Left forelimb (tissue), 1 donor: ENCODE data around the gene ZCCHC12.

Experiments
- DNase-seq: peaks from one replicate; pipeline ENCODE4 v3.0.0-alpha.2; 2018; ENCODE audit warnings: low spot score

Gene ZCCHC12

GRCh38 chrX:118872102-118872566, 48.5 kb downstream of the ZCCHC12 start:
- no peak for DNase-seq
